Measurements from ENCODE around the gene TUBB2B. TPM values are rescaled to one million over a fixed set of nuclear protein-coding genes. Genes with fewer than 3 reads are reported as not detected.

Gene TUBB2B
- total and polyA plus RNA-seq, 2 donors (not counting 3 experiments of a cell fraction or from before 2014, with no cell fraction given): 5.1 to 8.3 TPM

GRCh38 chr6:3200682-3201081, 26.8 kb downstream of the TUBB2B start:
- ChIA-PET CTCF (no interaction called here), POLR2A (no interaction called here)
- Histone ChIP-seq H3K4me2 (ENCODE audit: insufficient read depth, low read length) (no peak overlapping the region), H3K4me1 (ENCODE audit: control insufficient read depth, extremely low read depth, insufficient read depth, low read length) (no peaks in the 10 kb centered on the region), H3K9ac (replicated peaks; ENCODE audit: extremely low read depth, insufficient read depth, low read length) (no peak overlapping the region), H3K9me1 (replicated peaks; ENCODE audit: control insufficient read depth, extremely low read depth, insufficient read depth, low read length) (no peaks in the 10 kb centered on the region), H3K27ac (ENCODE audit: insufficient read depth, low read depth, low read length) (no peak overlapping the region), H3K9me3 (replicated peaks; ENCODE audit: control insufficient read depth, insufficient read depth, low read length) (no peaks in the 10 kb centered on the region), H3K27me3 (ENCODE audit: control insufficient read depth in 2 of 2, insufficient read depth in 2 of 2, low read length in 2 of 2) (peaks cover 8 to 14% of the 10 kb centered on the region in 2 experiments), H4K20me1 (replicated peaks; ENCODE audit: control insufficient read depth, extremely low read depth, insufficient read depth, low read length) (no peaks in the 10 kb centered on the region), H2AFZ (ENCODE audit: low read depth, low read length) (no peak overlapping the region), H3K4me3 (replicated peaks in 1 of 3; ENCODE audit: insufficient read depth in 1 of 3, low read depth in 1 of 3, low read length in 3 of 3) (no peak overlapping the region), H3K36me3 (ENCODE audit: control insufficient read depth in 2 of 2, extremely low read depth in 1 of 2, insufficient read depth in 2 of 2, low read length in 2 of 2) (no peaks in the 10 kb centered on the region), H3K79me2 (ENCODE audit: control insufficient read depth, insufficient read depth, low read length) (no peaks in the 10 kb centered on the region)
- TF ChIP-seq MYC (IDR thresholded peaks at IDR 0.05; ENCODE audit: low read depth, low read length): no peak
- no peak for TF ChIP-seq MAX (IDR thresholded peaks at IDR 0.05; ENCODE audit: insufficient read depth, insufficient read length)
- no peak for TF ChIP-seq GATA2 (IDR thresholded peaks at IDR 0.05; ENCODE audit: insufficient read depth, insufficient read length, low read depth, low read length)
- TF ChIP-seq JUN (IDR thresholded peaks at IDR 0.05; ENCODE audit: borderline replicate concordance, insufficient read depth, insufficient read length, low read depth): no peak
- TF ChIP-seq CTCF (IDR thresholded peaks at IDR 0.05; ENCODE audit: extremely low read depth in 1 of 2, insufficient read depth in 1 of 2, low read depth in 1 of 2, low read length in 2 of 2): no peak
- no peak for TF ChIP-seq FOS (IDR thresholded peaks at IDR 0.05; ENCODE audit: borderline replicate concordance, insufficient read depth, low read length)
- no peak for TF ChIP-seq POLR2AphosphoS5 (IDR thresholded peaks at IDR 0.05; ENCODE audit: insufficient read depth, low read depth, low read length)
- no peak for TF ChIP-seq POLR2A (IDR thresholded peaks at IDR 0.05; ENCODE audit: low read depth, low read length)
- no peak for TF ChIP-seq EZH2 (IDR thresholded peaks at IDR 0.05; ENCODE audit: borderline replicate concordance, low read depth, low read length, severe bottlenecking)
- no TSS peak for BruUV-seq (replicated peaks)
- no peak for FAIRE-seq
- dilution Hi-C loops (cut with MboI; ENCODE audit: extremely low pct_ligation_motif_present, low sequenced_read_pairs): no loop called here
- no peak for DNase-seq (ENCODE audit: low read depth, low spot score)
- intact Hi-C loops (cut with micrococcal nuclease): no loop called here
